NCI-H1105 treated with DMSO at 0.1 percent for 48 hours (cell line): Measurements from ENCODE around the gene SLC35F4.
"Not testable (repeated sequence)": the region's sequence is repeated elsewhere in the genome, so short reads cannot be mapped to it uniquely, and the experiment has no call there.

Source experiments
- DNase-seq: peaks from one replicate; lab custom pipeline; 2025; lab: John Stamatoyannopoulos, UW

Gene SLC35F4

DNA sequence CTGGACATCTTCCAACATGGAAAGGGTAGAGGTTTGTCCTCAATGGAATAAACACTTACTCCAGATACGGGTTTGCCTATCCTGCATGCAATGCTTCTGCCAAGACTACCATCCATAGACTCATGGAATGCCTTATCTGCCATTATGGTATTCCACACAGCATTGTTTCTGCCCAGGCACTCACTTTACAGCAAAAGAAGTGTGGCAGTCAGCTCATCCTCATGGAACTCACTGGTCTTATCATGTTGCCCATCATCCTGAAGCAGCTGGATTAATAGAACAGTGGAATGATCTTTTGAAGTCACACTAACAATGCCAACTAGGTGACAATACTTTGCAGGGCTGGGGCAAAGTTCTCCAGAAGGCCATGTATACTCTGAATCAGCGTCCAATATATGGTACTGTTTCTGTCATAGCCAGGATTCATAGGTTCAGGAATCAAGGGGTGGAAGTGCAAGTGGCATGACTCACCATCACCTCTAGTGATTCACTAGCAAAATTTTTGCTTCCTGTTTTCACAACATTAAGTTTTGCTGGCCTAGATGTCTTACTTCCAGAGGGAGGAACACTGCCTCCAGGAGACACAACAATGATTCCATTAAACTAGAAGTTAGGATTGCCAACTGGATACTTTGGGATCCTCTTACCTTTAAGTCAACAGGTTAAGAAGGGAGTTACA lies 140.4 kb downstream of the SLC35F4 start:
- no peak for DNase-seq

DNA sequence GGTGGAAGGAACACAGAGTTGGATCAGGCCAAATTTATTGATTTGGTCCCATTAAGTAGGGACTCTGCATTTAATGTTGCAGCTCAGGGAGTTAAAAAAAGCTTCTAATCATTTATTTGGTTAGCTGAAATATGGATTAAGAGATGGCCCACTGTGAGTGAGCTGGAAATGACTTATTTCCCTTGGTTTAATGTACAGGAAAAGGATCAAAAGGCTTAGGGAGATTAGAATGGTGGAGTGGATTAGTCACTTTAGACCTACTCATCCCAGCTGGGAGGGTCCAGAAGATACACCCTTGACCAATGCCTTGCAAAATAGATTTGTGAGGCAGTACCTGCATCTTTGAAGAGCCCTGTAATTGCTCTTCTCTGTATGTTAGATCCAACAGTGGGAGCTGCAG lies 143.8 kb downstream of the SLC35F4 start:
- DNase-seq, result not testable (repeated sequence)

DNA sequence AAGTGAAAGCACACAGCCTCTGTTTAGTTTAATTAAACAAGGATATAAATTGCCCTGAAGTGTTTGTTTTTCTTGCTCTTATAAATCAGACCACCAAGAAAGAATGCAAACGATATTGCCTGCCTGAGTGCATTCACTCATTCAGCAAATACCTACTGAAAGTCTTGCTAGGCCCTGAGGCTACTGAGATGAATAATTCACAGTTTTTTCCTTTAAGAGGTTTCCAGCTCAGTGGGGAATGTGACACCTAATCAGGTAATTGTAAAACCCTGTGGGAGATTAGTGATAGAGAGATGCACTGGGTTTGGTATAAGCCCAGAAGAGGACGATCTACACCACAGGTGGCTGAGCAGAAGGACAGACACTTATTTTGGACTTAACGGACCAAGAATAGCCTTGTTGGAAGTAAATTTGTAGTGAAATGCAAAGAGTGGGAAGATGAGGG lies 151.4 kb downstream of the SLC35F4 start:
- peak; percentile 27 for DNase-seq

DNA sequence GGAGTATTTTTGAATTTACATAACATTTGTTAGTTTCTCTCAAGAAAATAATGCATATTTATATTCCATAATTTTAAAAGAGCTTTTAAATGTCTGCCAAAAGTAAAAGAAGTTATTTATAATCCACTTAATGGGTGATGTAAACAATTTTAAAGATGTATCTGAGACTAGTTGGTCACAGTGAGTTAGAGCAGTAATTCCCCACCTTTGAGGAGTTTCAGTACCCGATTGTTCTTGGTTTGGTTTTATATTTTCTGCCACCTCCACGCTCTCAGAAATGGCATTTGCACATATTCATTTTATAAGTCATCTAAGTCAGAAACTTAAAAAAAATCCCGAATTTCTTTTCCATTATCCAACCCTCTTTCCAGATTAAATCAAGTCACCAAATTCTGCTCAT lies 153.2 kb downstream of the SLC35F4 start:
- DNase-seq, result no peak

DNA sequence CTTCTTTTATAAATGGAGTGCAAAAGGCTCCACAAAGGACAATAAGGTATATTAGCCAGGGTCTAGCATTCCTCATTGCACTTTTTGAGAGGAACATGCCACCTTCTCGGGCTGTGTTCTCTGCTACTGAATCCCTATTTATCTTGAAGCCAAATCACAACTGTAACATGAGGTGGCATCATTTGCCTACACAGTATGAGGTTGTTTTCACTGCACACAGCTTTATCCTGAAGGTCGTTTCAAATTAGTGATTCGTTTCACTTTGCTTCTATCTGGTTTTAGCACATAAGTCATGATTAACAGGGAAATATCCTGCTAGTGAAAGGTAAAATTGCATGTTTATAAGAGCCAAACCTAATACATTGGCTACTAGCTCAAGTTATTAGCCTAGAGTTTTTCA lies 153.8 kb downstream of the SLC35F4 start:
- DNase-seq, result no peak

DNA sequence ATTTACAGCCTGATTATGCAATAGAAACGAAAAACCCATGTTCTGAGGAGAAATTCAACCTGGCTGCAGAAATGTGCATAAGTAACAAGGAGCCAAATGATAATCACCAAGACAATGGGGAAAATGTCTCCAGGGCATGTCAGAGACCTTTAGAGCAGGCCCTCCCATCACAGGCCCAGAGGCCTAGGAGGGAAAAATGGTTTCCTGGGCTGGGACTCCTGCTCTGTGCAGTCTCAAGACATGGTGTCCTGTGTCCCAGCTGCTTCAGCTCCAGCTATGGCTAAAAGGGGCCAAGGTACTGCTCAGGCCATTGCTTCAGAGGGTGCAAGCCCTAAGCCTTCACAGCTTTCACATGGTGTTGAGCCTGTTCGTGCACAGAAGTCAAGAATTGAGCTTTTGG lies 156.0 kb downstream of the SLC35F4 start:
- no peak for DNase-seq

DNA sequence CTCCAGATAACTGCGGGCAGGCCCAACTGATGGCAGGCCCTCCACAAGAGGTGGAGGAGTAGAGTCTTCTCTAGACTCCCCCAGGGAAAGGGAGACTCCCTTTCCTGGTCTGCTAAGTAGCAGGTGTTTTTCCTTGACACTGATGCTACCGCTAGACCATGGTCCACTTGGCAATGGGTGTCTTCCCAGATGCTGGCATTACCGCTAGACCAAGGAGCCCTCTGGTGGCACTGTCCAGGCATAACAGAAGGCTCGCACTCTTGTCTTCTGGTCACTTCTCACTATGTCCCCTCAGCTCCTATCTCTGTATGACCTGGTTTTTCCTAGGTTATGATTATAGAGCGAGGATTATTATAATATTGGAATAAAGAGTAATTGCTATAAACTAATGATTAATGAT lies 156.8 kb downstream of the SLC35F4 start:
- not testable (repeated sequence) for DNase-seq

DNA sequence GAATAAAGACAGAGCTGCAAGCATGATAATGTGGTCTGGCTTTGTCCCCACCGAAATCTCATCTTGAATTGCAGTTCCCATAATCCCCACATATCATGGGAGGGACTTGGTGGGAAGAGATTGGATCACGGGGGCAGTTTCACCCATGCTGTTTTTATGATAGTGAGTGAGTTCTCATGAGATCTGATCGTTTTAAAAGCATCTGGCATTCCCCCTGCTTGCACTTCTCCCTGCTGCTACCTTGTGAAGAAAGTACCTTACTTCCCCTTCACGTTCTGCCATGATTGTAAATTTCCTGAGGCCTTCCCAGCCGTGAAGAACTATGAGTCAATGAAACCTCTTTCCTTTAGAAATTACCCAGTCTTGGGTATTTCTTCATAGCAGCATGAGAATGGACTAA lies 158.7 kb downstream of the SLC35F4 start:
- no peak for DNase-seq

DNA sequence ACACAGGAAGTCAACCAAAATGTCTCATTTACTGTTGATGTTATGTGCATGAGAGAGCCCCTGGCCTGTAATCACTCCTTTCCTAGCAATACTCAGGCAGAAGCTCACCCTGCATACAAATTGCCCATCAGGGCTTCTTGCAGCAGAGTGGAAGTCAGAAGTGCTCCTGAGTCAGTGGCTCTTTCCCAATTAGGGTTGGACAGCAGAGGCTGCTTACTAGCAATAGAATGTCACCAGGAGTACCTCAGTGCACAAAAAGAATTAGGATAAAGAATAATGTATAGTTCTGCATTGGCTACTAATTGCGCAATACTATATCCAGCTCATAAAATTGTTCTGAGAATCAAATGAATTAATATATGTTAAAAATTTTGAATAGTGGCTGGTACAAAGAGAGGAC lies 161.1 kb downstream of the SLC35F4 start:
- DNase-seq, result no peak

DNA sequence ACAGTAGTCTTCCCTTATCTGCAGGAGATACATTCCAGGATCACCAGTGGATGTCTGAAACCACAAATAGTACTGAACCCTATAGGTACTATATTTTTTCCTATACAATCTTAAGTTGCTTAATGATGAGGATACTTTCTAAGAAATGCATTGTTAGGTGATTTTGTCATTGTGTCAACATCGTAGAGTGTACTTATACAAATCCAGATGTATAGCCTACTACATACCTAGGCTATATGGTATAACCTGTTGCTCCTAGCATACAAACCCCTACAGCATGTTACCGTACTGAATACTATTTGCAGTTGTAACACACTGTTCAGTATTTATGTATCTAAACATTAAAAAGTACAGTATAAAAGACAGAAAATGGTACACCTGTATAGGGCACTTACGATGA lies 165.9 kb downstream of the SLC35F4 start:
- no peak for DNase-seq

DNA sequence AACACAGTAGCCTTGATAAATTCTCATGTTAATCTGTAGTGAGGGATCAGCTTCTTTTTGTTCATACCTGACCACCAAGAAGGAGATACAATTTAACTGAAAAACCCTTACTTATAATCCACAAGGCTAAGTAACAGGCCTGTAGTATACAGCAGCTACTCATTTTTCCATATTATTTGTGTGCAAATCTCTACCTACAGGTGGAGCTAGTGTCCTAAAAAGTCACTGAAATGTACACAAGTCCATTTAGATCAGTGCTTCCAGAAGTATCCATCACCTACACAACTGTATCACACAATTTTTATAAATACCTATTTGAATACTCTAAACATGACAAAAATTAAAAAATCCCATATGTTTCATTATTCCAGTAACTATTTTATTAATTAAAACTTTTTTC lies 173.2 kb downstream of the SLC35F4 start:
- DNase-seq, result peak; percentile 51

DNA sequence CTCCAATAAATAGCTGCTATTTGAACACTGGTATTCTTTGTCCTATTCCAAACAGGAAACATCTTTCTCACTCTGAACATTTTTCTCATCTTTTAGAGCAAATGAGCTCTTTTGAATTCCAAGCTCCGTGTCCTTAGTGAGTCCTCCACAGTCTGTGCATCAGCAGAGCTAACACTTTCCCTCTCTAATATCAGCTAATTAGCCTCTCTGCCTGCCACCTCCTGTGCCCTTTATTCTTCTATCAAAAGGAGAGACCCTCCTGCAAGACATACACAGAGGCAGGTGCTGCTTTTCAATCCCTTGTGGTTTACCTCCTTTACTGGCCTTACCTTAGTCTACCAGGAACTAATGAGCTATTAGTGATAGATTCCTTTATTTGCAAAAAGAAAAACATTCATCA lies 178.5 kb downstream of the SLC35F4 start:
- DNase-seq, result peak; percentile 32

DNA sequence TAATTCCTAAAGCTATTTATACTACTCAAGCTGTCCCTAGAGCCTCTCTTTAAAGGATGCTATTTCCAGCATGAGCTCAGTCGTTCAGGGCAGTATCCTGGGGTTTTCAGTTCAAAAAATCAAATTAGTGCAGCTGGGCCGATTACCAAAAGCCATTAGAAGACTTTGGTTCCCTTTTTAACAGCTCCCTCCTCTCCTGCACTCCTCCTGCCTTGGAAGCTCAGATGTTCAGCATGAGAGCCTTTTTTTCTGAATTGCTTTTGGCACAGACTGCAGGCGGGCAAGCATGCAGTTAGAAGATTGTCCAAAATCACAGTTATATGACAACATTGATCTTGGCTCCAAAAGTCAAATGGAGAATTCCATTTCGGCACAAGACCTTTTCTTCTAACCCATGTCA lies 179.6 kb downstream of the SLC35F4 start:
- peak; percentile 10 for DNase-seq

DNA sequence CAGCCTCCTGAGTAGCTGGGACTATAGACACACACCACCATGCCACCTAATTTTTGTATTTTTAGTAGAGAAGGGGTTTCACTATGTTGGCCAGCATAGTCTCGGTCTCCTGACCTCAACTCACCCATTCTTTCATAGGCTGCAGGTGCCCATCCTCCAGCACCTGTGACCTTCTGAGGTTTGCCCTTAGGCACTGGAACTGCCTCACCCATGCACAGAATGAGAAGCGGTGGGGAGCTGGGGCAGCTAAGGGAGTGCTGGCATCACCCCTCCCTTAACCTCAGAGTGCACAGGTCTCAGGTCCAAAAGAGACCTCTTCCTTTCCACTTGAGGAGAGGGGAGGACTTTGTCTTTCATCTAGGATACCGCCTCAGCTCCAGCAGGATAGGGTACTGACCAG lies 194.9 kb downstream of the SLC35F4 start:
- DNase-seq, result no peak

DNA sequence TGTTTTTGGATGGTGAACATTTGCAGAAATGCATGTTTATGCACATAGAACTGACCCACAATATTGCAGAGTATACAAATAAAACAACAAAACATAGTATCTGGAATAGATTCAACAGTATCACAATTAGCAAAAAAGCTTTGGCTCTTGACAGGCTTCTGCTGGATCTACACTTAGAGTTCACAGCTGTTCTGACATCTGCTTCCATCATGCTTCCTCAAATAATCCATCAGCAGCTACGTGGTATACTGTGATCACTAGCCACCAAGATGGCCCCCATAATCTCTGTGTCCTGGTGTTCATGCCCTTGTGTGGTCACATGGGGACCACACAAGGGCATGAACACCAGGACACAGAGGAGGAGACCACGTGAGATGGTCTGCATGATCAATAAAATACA lies 205.7 kb downstream of the SLC35F4 start:
- no peak for DNase-seq

DNA sequence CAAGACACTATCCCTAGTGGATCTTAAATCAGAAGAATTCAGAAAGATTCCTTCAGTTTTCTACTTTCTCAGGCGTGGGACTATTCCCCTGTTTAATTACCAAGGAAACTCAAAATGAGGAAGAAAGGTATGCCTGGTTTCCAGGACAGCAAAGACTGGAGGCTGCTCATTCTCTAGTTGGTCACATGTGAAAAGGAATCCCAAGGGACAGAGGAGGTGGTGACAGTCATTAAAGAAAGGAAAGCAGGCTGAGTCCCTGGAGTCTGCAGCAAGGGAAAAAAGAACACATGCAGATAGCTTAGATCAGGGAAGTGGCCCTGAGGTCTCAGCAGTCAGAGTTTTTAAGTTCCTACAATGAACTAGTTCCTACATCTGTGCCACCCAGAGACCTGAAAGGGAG lies 206.8 kb downstream of the SLC35F4 start:
- no peak for DNase-seq

DNA sequence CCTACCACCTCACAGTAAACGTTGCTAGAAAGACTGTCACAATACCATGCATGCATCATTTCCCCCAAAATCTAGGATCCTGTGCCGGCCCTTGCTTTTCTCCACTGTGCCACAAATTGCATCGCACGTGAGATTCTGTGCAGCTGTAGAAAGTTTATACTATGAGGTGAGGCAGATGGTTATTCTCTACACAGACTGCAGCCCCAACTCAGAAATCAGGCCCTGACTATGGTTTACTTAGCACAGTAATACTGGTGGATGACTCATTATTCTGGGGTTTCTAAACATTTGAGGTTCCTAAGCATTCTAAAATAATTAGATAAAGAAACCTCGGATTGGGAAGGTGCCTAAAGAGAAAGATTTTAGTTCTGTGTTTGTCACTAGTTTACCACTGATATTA lies 208.4 kb downstream of the SLC35F4 start:
- DNase-seq, result no peak

DNA sequence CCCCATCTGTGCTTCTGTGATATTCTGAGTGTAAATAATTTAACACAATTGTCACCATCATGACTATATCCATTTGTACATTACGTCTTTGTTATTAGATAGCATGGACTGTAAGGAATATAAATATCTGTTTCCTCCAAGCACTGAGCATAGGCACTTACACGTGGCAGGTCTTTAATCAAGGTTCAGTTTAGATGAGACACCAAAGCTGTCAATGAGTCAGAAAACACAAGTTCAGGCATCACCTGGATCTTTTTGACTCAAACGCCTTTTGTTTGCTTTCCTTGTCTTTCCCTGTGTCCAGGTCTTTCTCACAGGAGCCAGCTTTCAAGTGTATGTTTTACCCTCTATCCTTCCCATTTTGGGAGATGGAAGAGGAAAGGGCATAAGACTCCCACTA lies 209.0 kb downstream of the SLC35F4 start:
- DNase-seq, result no peak

DNA sequence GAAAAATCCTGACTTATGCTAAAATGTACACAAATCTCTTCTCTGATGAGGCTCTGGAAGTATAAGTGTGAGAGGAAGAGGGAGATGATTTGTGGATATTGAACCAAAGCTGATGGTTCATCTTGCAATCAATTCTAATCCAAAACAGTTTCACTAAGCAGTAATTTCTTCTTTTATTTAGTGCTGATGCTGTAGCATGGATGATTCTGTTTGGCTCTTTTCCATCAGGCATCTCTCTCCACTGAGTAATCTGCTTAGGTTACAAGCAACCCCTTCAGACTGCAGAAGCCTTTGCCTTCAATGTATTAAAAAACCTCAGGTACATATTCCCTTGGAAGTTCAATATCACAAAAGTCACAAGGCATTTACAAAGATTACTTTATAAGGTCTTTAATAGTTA lies 213.1 kb downstream of the SLC35F4 start:
- DNase-seq, result no peak

DNA sequence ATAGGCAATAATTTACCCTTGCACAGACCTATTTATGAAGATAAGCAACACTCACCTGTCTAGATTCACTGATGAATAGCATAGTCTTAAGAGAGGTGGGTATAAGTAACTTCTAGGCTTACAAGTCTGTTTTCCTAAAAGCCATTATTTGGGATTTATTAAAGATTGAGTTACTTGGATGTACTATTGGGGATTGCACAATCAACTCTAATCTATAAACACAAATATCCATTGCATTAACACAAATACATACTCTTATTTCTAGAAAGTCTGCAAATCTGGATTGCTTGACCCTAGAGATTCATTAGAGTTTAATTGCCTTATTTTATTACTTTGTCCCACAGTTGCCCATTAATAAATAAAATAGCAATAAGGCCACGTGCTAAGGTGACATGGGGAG lies 224.1 kb downstream of the SLC35F4 start:
- DNase-seq, result no peak

DNA sequence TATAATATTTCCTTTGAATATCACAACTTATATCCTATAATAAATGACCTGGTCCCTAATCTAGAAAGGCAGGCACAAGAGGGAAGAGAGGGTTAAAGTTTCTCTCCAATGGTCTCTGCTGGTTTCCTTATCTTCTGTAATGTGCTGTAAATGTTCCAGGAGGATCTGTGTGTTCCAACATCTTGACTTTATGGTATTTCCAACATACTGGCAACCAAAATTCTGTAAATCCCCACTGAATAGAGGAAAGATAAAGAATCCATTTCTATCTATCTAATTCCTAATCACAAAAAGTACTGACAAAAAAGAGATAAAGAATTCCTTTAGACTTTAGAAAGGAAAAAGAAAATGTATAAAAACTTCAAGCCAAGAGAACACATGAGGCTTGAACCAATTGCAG lies 225.9 kb downstream of the SLC35F4 start:
- no peak for DNase-seq

DNA sequence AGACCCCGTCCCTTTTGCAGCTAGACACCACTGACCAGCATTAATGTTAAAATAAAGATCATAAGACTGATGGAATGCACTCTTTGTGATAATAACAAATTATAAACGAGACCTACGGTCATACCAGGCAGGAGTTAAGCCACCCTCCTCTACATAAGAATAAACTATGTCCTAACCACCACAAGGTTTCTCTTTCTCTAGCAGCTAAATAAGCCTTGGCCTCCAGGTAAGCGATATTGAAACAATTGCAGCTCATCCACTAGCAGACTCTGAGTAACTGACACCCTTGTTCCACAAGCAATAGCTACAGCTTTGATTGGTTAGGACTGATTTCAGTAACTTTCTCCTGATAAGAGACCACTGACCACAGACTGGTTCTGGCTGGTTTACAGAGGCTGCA lies 228.0 kb downstream of the SLC35F4 start:
- no peak for DNase-seq

DNA sequence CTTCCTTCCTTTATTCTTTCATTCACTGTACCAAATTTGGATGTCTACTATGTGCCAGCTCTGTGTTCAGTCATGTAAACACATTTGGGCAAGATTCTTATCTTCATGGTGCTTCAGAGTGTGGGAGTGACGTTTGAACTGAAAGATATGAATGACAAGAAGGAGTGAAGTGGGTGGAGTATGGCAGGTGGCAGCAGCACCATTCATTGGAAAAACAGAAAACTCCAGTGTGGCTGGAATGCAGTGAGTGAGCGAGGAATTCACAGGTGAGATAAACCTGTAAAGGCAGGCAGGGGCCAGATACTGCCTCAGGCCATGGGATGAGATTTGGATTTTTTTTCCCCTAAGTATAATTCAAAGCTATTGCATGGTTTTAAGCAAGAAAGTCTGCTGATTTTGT lies 231.6 kb downstream of the SLC35F4 start:
- DNase-seq, result no peak

DNA sequence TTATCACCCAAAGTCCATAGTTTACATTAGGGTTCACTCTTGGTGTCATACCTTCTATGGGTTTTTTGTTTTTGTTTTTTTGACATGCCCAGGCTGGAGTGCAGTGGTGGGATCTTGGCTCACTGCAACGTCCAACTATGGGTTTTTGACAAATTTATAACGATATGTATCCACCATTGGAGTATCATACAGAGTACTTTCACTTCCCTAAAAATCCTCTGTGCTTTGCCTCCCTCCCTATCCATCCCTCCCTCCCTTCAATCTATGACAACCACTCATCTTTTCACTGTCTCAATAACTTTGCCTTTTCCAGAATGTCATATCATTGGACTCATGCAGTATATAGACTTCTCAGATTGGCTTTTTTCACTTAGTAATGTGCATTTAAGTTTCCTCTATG lies 233.2 kb downstream of the SLC35F4 start:
- DNase-seq, result no peak

DNA sequence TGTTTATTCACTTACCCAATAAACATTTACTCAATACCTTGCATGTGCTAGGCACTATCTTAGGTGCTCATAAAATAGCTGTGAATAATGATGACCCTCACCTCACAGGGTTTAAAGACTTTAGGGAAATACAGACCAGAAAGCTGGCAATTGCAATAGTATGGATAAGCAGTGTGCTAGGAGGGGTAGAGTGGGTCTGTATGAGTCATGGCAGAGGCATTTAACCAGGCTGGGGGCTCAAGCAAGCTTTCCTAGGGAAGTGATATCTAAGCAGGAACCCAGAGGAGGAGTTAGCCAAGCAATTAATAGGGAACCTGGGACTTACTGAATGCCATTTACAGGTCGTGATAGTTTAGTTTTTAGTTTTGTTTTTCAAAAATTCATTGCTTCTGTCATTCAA lies 248.4 kb downstream of the SLC35F4 start:
- DNase-seq, result no peak
